NB4 (cell line): ENCODE measurements around the gene DDC.

Source experiments
- CTCF ChIP-seq: IDR thresholded peaks from one replicate; pipeline ENCODE4 v1.5.1; 2012; ENCODE audit warnings: low read depth, low read length
- POLR2A ChIP-seq: IDR thresholded peaks from 2 replicates; pipeline ENCODE4 v1.6.1; 2011; ENCODE audit warnings: mild to moderate bottlenecking; ENCODE audit not compliant: insufficient read length; ENCODE audit errors: extremely low read depth

- TF ChIP-seq CTCF: no peak
- TF ChIP-seq POLR2A: no peak
These were observed 5.3 kb downstream of the DDC start for GRCh38 chr7:50559881-50560280.
